PFSK-1 (cell line): Measurements from ENCODE around the gene GNB1L.

ENCODE experiments used
- FOXP2 ChIP-seq: optimal IDR thresholded peaks from 2 replicates; pipeline ENCODE3; 2011; ENCODE audit warnings: borderline replicate concordance, control low read depth, inconsistent platforms; ENCODE audit not compliant: insufficient read depth; ENCODE audit errors: extremely low read length, extremely low read depth
- POLR2AphosphoS5 ChIP-seq: IDR thresholded peaks from 2 replicates; pipeline ENCODE4 v1.6.1; 2012; ENCODE audit warnings: low read depth, mild to moderate bottlenecking, control low read depth, low read length, moderate library complexity
- SIN3A ChIP-seq: IDR thresholded peaks from 2 replicates; pipeline ENCODE4 v1.6.1; 2012; ENCODE audit warnings: mild to moderate bottlenecking, low read length, moderate library complexity, borderline replicate concordance; ENCODE audit not compliant: insufficient read depth
- TAF1 ChIP-seq: IDR thresholded peaks from 2 replicates; pipeline ENCODE4 v1.6.1; 2012; ENCODE audit warnings: low read length, control low read depth, borderline replicate concordance; ENCODE audit not compliant: insufficient read depth
- TF ChIP-seq, protein P1 (sequence below), 2 experiments: IDR thresholded peaks; 2 replicates each; pipeline versions ENCODE4 v1.6.1 to v1.8.0; 2011 to 2012; ENCODE audit warnings: low read depth in 2 of 2, low read length in 2 of 2, control low read depth in 1 of 2, inconsistent platforms in 1 of 2, mild to moderate bottlenecking in 1 of 2, moderate library complexity in 1 of 2; ENCODE audit not compliant: insufficient read depth in 1 of 2

The GNB1L gene

DNA sequence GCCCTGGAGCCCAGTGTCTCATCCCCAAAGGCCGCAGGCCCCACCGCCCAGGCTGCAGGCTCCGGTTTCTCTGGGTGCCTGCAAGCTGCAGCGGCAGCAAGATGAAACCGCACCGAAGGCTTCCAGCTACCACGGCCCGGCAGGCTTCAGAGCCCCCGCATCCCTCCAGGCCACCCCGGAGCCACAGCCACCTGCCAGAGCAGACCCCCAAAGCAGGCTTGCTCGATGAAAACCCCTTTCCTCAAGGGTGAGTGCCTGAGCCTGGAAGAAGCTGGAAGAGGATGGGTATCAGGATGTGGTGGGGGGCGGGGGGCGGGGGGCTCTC, 24.5 kb upstream of the GNB1L start:
- TF ChIP-seq FOXP2 (no peak), POLR2AphosphoS5 (no peak), TAF1 (no peak)

DNA sequence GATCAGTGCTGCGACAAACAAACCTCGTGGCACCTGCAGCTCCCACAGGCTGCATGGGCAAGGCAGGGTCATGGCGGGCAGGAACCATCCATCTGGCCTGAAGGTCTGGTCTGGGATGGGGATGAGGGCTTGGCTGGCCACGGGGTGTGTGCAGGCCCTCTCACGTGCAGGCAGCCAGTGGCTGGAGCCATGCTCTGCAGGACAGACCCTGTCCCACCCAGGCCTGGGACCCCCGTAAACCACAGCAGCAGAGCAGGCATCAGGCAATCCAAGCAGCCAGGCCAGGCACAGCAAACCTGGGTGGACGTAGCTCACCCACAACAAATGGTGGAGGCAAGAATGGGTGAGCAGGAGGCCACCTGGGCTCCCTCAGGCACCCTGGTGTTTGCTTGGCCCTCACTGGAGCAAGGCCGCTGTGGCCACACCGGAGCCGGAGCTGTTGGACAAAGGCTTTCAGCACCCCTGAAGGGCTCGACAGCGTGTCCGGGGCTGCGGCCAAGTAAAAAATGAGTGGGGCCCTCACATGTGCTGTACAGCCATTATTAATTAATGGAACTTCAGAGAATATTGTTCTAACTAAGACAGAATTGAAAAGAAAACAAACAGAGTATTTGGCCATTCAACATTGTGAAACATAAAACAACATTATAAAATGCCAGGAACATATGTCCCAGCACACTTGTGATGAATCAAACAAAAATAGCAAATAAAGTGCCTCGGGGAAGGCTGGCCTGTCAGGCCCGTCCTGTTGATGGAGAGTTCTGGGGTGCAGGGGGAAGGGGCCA, 24.0 kb upstream of the GNB1L start:
- no peak for TF ChIP-seq SIN3A

DNA sequence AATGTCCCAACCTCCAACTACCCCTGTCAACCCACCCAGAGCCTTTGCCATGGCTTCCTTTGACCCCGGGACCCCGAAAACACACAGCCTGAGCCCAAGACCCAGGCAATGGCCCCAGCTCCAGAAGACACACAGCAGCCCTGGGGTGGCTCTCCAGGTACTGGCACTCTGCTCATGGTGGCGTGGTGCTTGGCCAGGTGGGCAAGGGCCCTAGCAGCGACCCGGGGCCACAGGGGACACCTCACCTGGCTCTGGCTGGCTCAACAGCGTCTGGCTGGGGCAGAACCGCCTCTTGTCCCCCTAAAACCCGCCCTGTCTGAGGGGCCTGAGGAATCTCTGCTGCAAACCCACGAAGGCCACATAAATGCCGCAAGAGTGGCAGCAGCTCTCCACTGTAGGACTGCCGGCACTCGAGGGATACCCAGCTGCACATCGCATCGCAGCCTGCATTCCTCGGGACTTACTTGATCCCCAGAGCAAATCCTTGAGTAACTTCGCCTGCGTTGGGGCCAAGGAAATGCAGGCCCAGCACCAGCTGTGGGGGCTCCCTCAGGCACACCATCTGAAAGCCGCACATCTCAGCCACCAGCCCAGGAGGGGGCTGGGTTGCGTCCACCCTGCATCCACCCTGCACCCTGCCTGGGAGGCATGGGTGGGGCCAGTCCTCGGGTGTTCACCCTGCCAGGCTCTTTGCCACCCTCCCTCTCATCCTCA, 23.1 kb upstream of the GNB1L start:
- TF ChIP-seq, protein P1, sequence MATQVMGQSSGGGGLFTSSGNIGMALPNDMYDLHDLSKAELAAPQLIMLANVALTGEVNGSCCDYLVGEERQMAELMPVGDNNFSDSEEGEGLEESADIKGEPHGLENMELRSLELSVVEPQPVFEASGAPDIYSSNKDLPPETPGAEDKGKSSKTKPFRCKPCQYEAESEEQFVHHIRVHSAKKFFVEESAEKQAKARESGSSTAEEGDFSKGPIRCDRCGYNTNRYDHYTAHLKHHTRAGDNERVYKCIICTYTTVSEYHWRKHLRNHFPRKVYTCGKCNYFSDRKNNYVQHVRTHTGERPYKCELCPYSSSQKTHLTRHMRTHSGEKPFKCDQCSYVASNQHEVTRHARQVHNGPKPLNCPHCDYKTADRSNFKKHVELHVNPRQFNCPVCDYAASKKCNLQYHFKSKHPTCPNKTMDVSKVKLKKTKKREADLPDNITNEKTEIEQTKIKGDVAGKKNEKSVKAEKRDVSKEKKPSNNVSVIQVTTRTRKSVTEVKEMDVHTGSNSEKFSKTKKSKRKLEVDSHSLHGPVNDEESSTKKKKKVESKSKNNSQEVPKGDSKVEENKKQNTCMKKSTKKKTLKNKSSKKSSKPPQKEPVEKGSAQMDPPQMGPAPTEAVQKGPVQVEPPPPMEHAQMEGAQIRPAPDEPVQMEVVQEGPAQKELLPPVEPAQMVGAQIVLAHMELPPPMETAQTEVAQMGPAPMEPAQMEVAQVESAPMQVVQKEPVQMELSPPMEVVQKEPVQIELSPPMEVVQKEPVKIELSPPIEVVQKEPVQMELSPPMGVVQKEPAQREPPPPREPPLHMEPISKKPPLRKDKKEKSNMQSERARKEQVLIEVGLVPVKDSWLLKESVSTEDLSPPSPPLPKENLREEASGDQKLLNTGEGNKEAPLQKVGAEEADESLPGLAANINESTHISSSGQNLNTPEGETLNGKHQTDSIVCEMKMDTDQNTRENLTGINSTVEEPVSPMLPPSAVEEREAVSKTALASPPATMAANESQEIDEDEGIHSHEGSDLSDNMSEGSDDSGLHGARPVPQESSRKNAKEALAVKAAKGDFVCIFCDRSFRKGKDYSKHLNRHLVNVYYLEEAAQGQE (IDR thresholded peaks at IDR 0.05; ENCODE audit: insufficient read depth in 1 of 2, low read depth in 2 of 2, low read length in 2 of 2): no peak
- TF ChIP-seq FOXP2: no peak
- TF ChIP-seq TAF1: no peak
- TF ChIP-seq POLR2AphosphoS5: no peak
- no peak for TF ChIP-seq SIN3A

- TF ChIP-seq SIN3A (no peak), FOXP2 (no peak), TAF1 (no peak), POLR2AphosphoS5 (no peak)
- TF ChIP-seq, protein P1 (IDR thresholded peaks at IDR 0.05; ENCODE audit: insufficient read depth in 1 of 2, low read depth in 2 of 2, low read length in 2 of 2): no peak
Measured at GRCh38 chr22:19876941-19877625, 22.4 kb upstream of the GNB1L start.

- TF ChIP-seq FOXP2 (no peak), POLR2AphosphoS5 (no peak), SIN3A (no peak), TAF1 (no peak)
- TF ChIP-seq, protein P1 (IDR thresholded peaks at IDR 0.05; ENCODE audit: insufficient read depth in 1 of 2, low read depth in 2 of 2, low read length in 2 of 2): no peak
Measured at GRCh38 chr22:19876314-19876940, 21.8 kb upstream of the GNB1L start.
